ENCODE results near the gene LIFR. TPM values are rescaled to one million over a fixed set of nuclear protein-coding genes. Genes with fewer than 3 reads are reported as not detected.

Gene LIFR
- polyA plus RNA-seq, 4 donors = 66.0 to 80.8 (median 75.8) TPM

DNA sequence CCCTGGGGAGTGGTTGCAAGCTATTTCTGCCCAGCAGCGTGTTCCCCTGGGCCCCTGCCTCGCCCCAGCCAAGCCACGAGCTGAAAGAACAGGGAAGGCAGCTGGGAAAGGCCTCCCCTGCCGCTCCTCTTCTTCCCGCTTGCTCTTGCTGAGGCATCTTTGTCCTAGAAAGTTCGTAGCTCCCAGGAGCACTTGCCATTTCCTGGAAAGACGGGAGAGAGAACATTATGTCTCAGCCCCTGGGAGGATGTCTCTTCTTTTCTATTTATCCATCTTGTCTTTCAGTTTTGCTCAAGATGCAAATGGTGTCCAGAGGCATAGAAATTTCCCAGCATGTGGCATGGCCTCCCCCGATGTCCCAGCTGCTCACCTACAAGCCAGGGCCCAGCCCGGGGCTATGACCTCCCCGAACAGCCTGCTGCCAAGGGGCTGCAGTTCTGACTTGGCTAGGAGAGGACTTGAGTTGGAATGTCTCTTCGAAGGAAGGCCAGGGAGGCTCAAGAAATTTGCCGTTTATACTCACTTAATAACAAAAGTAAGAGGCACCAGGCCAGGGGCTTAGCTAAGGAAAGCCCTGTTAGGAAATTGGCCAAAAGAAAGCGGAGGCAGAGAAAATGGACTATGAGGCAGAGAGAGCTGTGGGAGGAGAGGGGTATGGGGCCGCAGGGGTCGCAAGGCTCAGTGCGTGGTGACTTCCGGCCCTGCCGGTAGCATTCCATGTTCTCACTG lies 87.3 kb downstream of the LIFR start:
- no peak for DNase-seq (ENCODE audit: low read depth in 4 of 4, low spot score in 2 of 4)

DNA sequence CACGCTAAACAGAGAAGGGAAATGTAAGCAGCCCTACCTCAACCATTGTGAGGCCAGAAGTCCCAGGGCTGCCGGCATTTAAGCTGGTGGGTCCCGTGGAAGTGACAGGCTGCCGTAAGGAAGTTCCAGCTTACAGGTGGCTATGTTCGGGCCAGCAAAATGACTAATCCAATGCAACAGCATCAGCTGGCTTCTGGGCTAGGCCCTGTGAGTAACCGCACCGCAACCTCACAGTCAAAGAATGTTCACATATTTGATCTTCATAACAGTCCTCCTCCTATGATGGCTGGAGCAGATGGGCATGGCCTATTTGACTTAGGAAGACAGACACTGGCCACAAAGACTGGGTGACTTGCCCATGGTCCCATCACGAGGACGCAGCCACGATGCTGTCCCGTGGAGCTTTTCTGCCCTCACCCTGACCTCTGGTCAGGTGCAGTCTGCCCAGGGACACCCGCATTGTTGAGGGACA lies 88.2 kb downstream of the LIFR start:
- no peak for DNase-seq (ENCODE audit: low read depth in 4 of 4, low spot score in 2 of 4)

DNA sequence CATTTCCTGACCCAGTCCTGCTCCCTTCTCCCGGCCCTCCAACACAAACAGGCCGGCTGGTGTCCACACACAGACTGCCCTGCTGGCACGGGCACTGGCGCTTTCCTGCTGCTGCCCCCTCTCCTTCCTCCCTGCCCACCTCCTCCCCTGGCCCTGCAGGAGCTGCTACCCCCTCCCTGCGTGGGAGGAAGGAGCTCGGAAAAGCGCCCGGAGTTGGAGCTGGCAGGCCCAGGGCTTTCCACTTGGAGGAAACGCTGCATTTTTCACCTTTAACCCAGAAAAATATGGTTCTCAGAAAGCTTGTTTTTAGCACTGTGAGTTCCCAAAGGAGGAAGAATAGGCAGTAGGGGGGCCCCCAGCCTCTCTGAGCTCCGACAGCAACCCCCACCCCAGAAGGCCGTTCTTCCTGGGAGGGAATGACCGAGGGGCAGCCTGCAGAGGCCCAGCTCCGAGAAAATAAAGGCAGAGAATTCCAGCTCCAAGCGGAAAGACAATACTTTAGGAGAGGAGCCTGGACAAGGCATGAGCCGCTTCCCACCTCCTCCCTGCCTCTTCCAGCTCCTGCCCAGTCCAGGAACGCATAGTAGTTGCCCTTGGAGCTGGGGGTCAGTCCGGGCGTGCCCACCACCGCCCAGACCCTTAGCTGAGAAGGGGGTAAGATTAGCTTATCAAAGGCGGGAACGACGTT lies 88.9 kb downstream of the LIFR start:
- peak; percentile 50 to 66 (median 63) for DNase-seq (ENCODE audit: low read depth in 4 of 4, low spot score in 2 of 4)

DNA sequence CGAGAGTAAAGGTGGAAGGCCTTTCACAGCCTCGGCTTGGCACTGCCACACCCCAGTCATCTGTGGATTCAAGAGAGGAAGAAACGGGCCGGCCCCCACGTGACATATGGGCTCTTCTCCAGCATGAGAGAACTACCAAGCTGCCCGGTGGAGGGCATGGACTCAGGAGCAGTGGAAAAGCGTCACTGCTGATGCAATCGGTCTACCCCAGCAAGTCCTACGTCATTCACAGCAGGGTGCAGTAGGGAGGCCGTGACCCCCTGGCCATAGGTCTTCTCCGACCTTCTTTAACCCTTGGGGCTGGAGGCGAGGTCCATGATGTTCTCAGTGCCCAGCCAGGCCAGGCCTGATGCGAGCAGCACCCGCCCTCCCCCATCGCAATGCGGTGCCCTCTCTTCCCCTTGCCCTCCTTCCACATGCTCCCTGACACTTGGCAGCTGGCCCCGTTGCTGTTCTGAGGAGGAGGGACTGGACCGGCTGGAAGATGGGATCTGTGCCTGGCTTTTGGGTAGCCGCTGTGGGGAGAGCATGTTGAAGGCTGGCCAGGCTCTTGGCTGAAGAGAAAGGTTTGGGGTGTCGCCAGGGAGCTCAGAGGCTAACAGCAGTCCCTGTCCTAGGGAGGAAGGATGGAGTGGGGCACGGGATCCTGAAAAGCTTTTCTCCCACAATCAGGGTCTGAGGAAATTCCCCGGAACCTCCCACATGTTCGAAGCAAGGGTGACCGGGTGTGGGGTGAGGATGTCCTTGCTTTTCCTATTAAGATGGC lies 89.8 kb downstream of the LIFR start:
- DNase-seq (ENCODE audit: low read depth in 4 of 4, low spot score in 2 of 4) = no peak

DNA sequence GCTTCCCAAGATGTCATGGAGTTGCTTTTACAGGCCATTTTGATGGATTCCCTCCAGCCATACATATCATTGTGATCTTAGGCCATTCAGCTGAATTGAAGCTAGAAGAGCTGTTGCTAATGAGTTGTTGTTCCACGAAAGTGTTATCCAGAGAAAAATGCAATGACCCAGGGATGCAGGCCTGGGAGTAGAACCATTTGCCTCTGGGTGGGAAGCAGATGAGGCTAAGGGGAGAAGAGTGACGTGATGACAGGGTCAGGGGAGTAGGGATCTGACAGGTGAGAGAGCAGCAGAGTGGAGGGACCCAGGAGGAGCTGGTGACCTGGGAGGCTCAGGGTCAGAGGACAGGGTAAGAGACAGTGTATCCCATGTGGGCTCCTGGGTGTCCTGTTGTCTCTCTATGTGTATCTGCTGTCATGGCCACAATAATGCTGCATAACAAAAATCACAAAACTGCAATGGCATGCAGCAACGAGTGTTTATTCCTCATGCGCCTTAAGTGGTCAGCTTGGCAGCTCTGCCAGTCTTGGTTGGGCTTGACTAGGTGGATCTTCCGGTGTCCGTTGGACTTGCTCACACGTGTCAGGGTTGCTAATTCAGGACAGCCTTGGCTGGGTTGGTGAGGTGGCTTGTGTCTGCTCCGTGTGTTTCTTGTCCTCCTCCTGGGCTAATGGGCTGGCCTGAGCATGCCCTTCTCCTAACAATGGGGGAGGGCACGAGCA lies 90.6 kb downstream of the LIFR start:
- DNase-seq (ENCODE audit: low read depth in 4 of 4, low spot score in 2 of 4) = no peak

DNA sequence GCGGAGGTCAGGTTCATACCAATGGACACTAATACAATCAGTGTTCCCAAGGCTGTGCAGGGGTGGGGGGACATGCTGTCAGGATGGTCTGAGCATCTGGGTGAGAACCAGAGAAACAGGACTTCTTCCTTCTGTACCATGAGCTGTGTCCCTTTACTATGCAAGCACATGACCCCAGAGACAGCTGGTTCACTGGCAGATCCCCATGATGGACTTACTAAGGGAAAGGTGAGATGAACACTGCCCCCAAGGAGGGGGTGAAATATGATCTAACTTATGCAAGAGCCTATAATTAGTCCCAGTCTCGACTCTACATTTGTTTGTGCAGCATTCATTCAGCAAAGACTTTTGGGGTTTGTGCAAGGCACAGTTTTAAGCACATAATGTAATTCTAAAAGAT lies 91.4 kb downstream of the LIFR start:
- DNase-seq (ENCODE audit: low read depth in 4 of 4, low spot score in 2 of 4) = no peak

DNA sequence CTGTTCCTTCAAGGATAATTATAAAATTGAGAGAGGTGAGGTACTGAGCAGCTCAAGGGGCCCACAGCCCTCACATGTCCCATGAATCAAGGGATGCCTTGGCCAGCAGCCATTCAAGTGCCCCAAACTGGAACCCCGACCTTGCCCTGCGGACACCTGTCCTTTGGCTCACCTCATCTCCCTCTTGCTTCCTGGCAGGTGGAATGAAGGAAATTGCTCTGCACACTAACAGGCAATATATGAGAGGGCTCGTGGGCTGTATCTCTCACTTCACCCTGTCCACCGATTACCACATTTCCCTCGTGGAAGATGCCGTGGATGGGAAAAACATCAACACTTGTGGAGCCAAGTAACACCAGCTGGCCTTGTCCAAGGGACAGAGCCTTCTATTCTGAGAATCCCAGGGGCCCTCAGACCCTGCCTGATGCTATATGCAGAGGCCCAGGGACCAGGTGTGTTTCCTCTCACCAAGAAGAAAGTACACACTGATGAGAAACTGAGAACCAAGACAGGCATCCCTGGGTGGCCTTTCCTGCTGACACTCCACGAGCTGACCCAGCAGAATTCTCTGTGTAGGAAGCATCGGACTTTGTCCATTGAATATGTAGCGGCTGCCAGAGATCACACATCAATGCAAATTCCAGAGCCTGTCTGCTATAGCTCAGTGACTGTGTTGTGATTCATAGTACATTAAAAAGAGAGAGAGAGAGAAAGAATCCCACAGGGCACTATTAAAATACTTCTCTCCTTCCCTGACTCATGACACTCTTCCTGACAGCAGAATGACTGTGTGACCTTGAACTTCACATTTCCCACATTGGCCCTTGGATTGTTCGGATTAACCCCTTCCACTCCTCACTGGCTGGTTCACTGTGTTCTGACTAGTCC lies 92.6 kb downstream of the LIFR start:
- peak in 1 of 4 donors; percentile 62 for DNase-seq (ENCODE audit: low read depth in 4 of 4, low spot score in 2 of 4)

DNA sequence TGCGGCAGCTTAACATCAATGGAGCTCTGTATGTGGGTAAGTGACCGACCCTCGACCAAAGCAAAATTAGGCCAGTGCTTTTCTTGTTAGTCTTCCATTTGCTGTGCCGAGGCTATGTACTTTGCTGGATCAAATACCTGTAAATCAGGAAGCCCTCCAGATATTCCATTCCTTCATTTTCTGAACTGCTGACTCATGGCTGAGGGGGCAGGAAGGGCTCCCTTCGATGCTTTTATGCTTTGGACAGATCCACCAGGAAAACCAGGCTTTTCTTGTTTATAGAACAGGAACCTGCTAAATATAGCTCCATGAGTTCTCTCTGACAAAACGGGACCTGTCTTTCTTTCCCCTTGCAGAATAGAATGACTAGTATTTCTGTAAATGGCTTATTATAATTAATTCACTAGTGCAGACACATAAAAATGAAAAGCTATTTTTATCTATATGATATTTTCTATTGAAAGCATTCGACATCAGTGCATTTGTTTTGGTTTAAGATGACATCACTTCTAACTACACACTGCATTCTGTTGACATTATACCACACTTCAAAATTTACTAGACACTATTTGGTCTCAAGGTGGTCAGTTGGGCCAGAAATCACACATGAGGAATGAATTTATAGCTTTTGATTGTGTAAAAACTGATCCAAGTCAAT lies 93.3 kb downstream of the LIFR start:
- DNase-seq (ENCODE audit: low read depth in 4 of 4, low spot score in 2 of 4) = no peak

DNA sequence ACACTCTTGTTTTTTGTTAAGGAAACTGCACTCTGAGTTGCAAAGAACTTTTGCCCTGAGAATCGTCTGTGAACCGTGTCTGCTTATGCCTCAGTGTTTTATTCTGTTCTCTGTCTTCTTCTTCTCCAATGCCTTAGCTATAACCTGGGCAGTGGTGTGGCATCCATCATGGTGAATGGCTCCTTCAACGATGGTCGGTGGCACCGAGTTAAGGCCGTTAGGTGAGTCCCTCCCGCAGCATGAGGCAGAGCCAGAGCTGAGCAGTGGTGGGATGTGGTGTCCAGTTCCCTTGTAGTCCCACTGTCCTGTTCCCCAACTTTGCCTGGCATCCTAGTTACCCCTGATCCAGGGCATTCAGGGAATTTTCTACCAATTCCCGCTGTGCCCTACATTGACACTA lies 98.3 kb downstream of the LIFR start:
- no peak for DNase-seq (ENCODE audit: low read depth in 4 of 4, low spot score in 2 of 4)

DNA sequence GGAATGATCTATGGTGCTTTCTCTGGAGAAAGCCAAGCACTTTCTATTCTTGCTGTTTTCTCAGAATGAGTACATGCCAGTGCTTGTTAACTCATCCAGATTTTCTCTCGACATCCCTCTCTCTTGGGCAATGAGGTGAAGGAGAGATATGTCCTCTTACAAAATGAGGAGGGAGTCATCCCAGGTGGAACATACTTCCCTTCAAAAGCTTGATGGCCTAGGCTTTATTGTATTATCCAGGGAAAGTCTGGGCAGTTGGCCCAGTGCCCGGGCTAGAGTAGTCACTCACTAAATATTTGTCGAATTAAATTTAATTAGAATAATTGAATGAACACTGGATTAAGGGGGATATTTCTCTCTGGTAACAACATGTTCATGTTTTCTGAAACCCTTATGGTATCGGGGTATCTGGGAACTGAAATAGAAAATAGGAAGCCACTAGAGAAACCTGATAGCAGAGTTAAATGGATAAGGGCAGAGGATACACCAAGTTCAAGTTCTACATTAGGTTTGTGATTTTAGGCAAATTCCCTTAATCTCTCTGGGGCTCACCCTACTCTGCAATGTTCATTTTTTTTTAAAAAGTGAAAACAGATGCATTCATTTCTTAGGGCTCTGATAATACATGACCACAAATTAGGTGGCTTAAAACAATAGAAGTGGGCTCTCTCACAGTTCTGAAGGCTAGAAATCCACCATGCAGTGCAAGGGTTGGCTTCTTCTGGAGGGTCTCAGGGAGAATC lies 99.6 kb downstream of the LIFR start:
- DNase-seq (ENCODE audit: low read depth in 4 of 4, low spot score in 2 of 4) = no peak

DNA sequence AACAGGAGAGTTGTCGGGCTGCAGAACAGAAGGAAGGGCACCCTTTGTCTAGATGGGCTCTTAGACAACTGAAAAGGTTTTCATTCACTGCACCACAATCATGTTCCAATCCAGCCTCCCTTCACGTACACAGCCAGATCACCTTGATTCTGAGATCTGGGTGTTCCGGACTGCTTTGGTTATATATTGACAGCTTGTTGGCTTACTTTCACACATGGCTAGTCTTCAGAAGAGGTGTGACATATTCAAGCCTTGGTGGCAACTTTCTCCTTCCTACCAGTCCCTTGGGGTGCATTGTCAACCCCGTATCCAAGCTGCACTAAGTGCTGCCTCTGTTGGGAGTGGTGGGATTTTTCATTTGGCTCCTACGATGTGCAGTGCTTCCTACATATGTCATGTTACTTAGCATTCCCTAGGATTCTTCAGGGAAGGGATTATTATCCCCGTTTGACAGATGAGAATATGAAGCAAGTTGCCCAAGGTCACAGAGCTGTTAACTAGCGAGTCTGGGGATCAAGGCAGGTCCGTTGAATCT lies 100.6 kb downstream of the LIFR start:
- DNase-seq (ENCODE audit: low read depth in 4 of 4, low spot score in 2 of 4) = no peak

DNA sequence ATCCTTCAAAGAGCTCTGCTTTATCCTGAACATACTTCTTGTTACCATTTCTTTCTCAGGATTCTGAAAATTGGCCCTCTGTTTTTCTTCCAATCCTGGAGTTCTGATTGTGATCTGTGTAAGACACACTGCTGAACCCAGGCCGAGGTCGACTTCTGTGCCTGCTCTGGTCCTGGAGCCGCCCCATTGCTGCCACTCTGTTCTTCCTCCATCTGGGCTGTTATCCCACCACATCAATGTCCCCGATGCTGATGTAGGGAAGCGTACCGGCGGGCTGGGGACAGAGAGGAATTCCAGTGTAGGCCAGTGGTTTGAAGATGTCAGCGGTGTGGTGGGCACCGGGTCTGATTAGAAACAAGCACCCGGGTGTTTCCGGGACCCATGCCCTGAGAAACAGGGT lies 102.5 kb downstream of the LIFR start:
- no peak for DNase-seq (ENCODE audit: low read depth in 4 of 4, low spot score in 2 of 4)

DNA sequence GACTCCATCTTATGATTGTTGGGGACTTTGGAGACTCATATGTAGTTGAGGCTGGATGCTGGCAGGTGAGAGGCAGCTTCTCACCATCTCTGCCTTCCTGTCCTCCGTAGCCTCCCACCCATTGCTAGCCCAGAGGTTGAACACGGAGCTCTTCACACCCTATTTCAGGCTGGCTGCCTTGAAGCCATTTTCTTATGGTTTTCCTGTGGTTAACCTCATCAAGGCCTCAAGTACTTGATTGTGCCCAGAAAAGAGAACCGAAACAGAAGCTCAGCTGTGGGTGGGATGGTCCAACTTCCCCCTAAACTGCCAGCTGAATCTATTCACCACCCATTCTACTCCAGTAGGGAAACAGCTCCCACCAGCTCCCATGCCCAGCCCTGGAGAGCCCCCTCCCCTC lies 102.9 kb downstream of the LIFR start:
- no peak for DNase-seq (ENCODE audit: low read depth in 4 of 4, low spot score in 2 of 4)

DNA sequence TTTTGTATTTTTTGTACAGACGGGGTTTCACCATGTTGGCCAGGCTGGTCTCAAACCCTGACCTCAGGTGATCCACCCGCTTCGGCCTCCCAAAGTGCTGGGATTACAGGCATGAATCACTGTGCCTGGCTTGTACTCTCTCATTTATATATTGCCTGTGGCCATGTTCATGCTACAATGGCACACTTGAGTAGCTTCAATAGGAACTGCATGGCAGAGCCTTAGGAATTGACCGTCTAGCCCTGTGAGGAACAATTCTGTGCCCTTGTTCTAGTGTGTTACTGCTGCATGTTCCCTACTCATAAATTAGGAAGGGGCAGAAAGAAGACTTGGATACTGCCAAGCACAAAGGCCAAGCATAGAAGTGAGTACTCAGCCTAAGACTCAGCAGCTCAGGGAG lies 104.2 kb downstream of the LIFR start:
- DNase-seq (ENCODE audit: low read depth in 4 of 4, low spot score in 2 of 4) = no peak

DNA sequence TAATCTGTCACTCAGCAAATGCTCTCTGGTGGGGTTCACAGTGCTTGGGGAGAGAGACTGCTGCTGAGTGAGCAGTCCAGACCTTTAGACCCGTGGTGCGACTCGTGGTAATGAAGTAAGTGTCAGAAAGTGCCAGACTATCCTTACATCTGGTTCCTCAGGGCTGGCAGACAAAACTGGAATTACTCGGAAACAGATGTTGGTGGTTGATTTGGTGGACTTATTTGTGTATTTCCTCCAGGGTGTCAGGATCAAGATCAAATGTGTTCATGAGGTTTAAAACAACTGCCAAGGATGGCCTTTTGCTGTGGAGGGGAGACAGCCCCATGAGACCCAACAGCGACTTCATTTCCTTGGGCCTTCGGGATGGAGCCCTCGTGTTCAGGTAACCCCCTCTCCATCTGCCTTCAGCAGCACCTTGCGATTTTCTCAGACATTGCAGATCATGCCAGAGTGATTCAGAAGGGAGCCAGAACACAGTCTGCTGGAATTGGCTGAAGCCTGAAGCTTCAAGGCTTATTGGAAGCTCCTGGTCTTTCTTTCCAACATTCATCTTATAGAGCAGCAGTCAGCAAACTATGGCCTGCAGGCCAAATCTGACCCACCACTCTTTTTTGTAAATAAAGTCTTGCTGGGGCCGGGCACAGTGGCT lies 105.2 kb downstream of the LIFR start:
- no peak for DNase-seq (ENCODE audit: low read depth in 4 of 4, low spot score in 2 of 4)

DNA sequence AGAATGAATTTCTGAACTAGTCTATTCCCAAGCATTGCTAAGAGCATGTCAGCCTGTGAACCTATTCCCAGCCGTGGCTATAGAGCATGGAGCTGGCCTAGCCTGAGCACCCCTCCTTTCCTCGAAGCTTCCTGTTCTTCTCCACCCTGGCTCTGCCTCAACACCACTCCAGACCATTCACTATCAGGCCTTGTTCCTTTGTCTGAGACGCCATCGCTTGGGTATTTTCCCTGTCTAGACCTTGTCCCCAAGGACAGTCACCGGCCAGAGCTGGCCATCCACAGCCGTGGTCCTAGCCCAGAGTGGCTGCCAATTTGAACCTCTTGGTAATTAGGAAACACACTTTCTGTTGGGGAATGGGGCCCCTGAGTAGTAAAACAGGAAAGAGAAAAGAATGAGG lies 105.8 kb downstream of the LIFR start:
- no peak for DNase-seq (ENCODE audit: low read depth in 4 of 4, low spot score in 2 of 4)

DNA sequence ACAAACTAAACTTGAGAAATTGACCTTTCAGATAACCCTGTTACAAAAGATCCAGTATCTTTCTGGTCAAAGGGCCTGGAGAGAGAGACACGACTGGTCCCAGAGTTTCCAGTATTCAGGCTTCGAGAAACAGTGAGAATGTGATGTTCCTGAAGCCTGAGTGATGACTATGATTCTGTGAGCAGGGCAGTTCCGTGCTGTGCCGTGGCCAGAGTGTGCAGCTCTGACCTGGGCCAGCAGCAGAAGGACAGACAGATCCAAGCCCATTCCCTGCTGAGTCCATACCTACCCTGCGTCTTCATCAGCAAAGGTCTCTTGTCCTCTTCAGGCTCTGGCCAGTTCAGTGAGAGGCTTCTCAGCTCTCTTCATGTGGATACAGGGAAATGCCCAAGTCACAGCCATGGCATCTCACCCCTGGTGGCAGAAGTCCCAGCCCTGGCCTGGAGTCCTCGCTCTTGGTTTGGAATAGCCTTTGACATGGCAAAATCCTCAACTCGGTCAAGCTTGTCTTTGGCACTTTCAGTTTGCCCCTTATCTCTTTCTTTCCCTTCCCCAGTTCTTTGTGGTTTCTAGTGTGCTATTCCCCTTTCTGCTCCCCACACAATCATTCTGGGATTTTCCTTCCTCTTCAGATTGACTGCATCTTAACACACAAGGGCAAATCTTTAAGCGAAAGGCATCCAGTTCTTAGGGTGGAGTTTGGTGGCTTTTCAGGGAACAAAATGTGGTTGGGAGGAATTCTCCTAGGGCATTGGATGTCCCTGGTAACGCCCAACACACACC lies 107.7 kb downstream of the LIFR start:
- DNase-seq (ENCODE audit: low read depth in 4 of 4, low spot score in 2 of 4) = no peak
